ENCODE measurements around the gene PPL.
A peak's percentile ranks its signal among the peaks of the same experiment; 100 is the strongest.

Gene PPL

GRCh38 chr16:4855371-4855770 lies 81.6 kb downstream of the PPL start:
- Histone ChIP-seq H3K9me3 (no peaks in the 10 kb centered on the region), H3K4me3 (no peak overlapping the region), H3K4me1 (peaks cover 13% of the 10 kb centered on the region), H3K27me3 (ENCODE audit: low read depth) (no peaks in the 10 kb centered on the region), H3K36me3 (replicated peaks) (peaks cover 56% of the 10 kb centered on the region)
- in situ Hi-C loops (cut with MboI; ENCODE audit: low sequenced_read_pairs) = no loop called here
- no peak for DNase-seq (ENCODE audit: low spot score in 2 of 2)

- DNase-seq (ENCODE audit: low spot score in 2 of 2) = peak in 1 of 2 experiments; percentile 19
- Histone ChIP-seq H3K4me1 (peaks cover 19% of the 10 kb centered on the region), H3K4me3 (no peak overlapping the region), H3K9me3 (no peaks in the 10 kb centered on the region), H3K27me3 (ENCODE audit: low read depth) (no peaks in the 10 kb centered on the region), H3K36me3 (replicated peaks) (peaks cover 27% of the 10 kb centered on the region)
- in situ Hi-C loops (cut with MboI; ENCODE audit: low sequenced_read_pairs) = no loop called here
These were observed 84.6 kb downstream of the PPL start for GRCh38 chr16:4852221-4852872.

- in situ Hi-C loops (cut with MboI; ENCODE audit: low sequenced_read_pairs) = no loop called here
- peaks cover 27% of the 10 kb centered on the region for H3K4me1 ChIP-seq
- no peaks in the 10 kb centered on the region for H3K27me3 ChIP-seq (ENCODE audit: low read depth)
- H3K36me3 ChIP-seq (replicated peaks) = peaks cover 21% of the 10 kb centered on the region
- DNase-seq (ENCODE audit: low spot score in 2 of 2) = peak in 1 of 2 experiments; percentile 34
- H3K9me3 ChIP-seq = no peaks in the 10 kb centered on the region
- H3K4me3 ChIP-seq = peak overlapping the region; percentile 3
These were observed 86.7 kb downstream of the PPL start for GRCh38 chr16:4850211-4850610.

GRCh38 chr16:4847774-4848587 lies 89.0 kb downstream of the PPL start:
- in situ Hi-C loops (cut with MboI; ENCODE audit: low sequenced_read_pairs) = no loop called here
- H3K27me3 ChIP-seq (ENCODE audit: low read depth) = no peaks in the 10 kb centered on the region
- DNase-seq (ENCODE audit: low spot score in 2 of 2) = peak in 1 of 2 experiments; percentile 47
- H3K4me1 ChIP-seq = peaks cover 27% of the 10 kb centered on the region
- peaks cover 25% of the 10 kb centered on the region for H3K36me3 ChIP-seq (replicated peaks)
- no peaks in the 10 kb centered on the region for H3K9me3 ChIP-seq
- peak overlapping the region; percentile 98 for H3K4me3 ChIP-seq

GRCh38 chr16:4846901-4847773 lies 89.8 kb downstream of the PPL start, which contains the start of the genes GLYR1 and UBN1:
TSS of gene GLYR1 (minus strand) at chr16:4847288. CDS start at chr16:4847265, 23 bp downstream.
TSS of gene UBN1 (plus strand) at chr16:4847481. CDS start at chr16:4852918, 5,437 bp downstream.
- Histone ChIP-seq H3K4me1 (peaks cover 23% of the 10 kb centered on the region), H3K4me3 (peak within 1 kb of the TSS; percentile 98), H3K36me3 (replicated peaks) (peaks cover 33% of the 10 kb centered on the region), H3K27me3 (ENCODE audit: low read depth) (no peaks in the 10 kb centered on the region), H3K9me3 (no peaks in the 10 kb centered on the region)
- DNase-seq (ENCODE audit: low spot score in 2 of 2) = peak; percentile 96 to 100
- in situ Hi-C loops (cut with MboI; ENCODE audit: low sequenced_read_pairs) = no loop called here

GRCh38 chr16:4846503-4846900 lies 90.4 kb downstream of the PPL start:
- peaks cover 37% of the 10 kb centered on the region for H3K36me3 ChIP-seq (replicated peaks)
- peak overlapping the region; percentile 98 for H3K4me3 ChIP-seq
- in situ Hi-C loops (cut with MboI; ENCODE audit: low sequenced_read_pairs) = no loop called here
- DNase-seq (ENCODE audit: low spot score in 2 of 2) = peak; percentile 38 to 63
- peaks cover 18% of the 10 kb centered on the region for H3K4me1 ChIP-seq
- no peaks in the 10 kb centered on the region for H3K9me3 ChIP-seq
- H3K27me3 ChIP-seq (ENCODE audit: low read depth) = no peaks in the 10 kb centered on the region

- no peak overlapping the region for H3K4me3 ChIP-seq
- no peak for DNase-seq (ENCODE audit: low spot score in 2 of 2)
- H3K4me1 ChIP-seq = peaks cover 5% of the 10 kb centered on the region
- in situ Hi-C loops (cut with MboI; ENCODE audit: low sequenced_read_pairs) = no loop called here
- no peaks in the 10 kb centered on the region for H3K9me3 ChIP-seq
- H3K27me3 ChIP-seq (ENCODE audit: low read depth) = no peaks in the 10 kb centered on the region
- H3K36me3 ChIP-seq (replicated peaks) = peaks cover 68% of the 10 kb centered on the region
These were observed 96.0 kb downstream of the PPL start for GRCh38 chr16:4840984-4841383.

GRCh38 chr16:4839942-4840341 lies 97.0 kb downstream of the PPL start:
- Histone ChIP-seq H3K9me3 (no peaks in the 10 kb centered on the region), H3K4me3 (no peak overlapping the region), H3K36me3 (replicated peaks) (peaks cover 72% of the 10 kb centered on the region), H3K4me1 (no peaks in the 10 kb centered on the region), H3K27me3 (ENCODE audit: low read depth) (no peaks in the 10 kb centered on the region)
- no peak for DNase-seq (ENCODE audit: low spot score in 2 of 2)
- in situ Hi-C loops (cut with MboI; ENCODE audit: low sequenced_read_pairs) = no loop called here

- Histone ChIP-seq H3K4me1 (no peaks in the 10 kb centered on the region), H3K9me3 (no peaks in the 10 kb centered on the region), H3K27me3 (ENCODE audit: low read depth) (no peaks in the 10 kb centered on the region), H3K36me3 (replicated peaks) (peaks cover 71% of the 10 kb centered on the region), H3K4me3 (no peak overlapping the region)
- in situ Hi-C loops (cut with MboI; ENCODE audit: low sequenced_read_pairs) = no loop called here
- DNase-seq (ENCODE audit: low spot score in 2 of 2) = no peak
These were observed 99.0 kb downstream of the PPL start for GRCh38 chr16:4837733-4838501.

- Histone ChIP-seq H3K36me3 (replicated peaks) (peaks cover 74% of the 10 kb centered on the region), H3K4me3 (no peak overlapping the region), H3K4me1 (no peaks in the 10 kb centered on the region), H3K27me3 (ENCODE audit: low read depth) (no peaks in the 10 kb centered on the region), H3K9me3 (no peaks in the 10 kb centered on the region)
- no peak for DNase-seq (ENCODE audit: low spot score in 2 of 2)
- in situ Hi-C loops (cut with MboI; ENCODE audit: low sequenced_read_pairs) = no loop called here
These were observed 100.2 kb downstream of the PPL start for GRCh38 chr16:4836727-4837126.

- Histone ChIP-seq H3K27me3 (ENCODE audit: low read depth) (no peaks in the 10 kb centered on the region), H3K9me3 (no peaks in the 10 kb centered on the region), H3K4me3 (no peak overlapping the region), H3K4me1 (no peaks in the 10 kb centered on the region), H3K36me3 (replicated peaks) (peaks cover 78% of the 10 kb centered on the region)
- in situ Hi-C loops (cut with MboI; ENCODE audit: low sequenced_read_pairs) = no loop called here
- no peak for DNase-seq (ENCODE audit: low spot score in 2 of 2)
These were observed 103.4 kb downstream of the PPL start for GRCh38 chr16:4833584-4833983.

- no peak for DNase-seq (ENCODE audit: low spot score in 2 of 2)
- in situ Hi-C loops (cut with MboI; ENCODE audit: low sequenced_read_pairs) = no loop called here
- H3K36me3 ChIP-seq (replicated peaks) = peaks cover 79% of the 10 kb centered on the region
These were observed 104.1 kb downstream of the PPL start for GRCh38 chr16:4832698-4833343.

More at GRCh38 chr16:4832698-4833343, 104.1 kb downstream of the PPL start:
- Histone ChIP-seq H3K27me3 (ENCODE audit: low read depth) (no peaks in the 10 kb centered on the region), H3K4me3 (no peak overlapping the region), H3K4me1 (no peaks in the 10 kb centered on the region), H3K9me3 (no peaks in the 10 kb centered on the region)

Data from HAP-1 (cell line).